NB4 (cell line): ENCODE results near the gene NAIF1.

Experiments used
- DNase-seq: peaks from one replicate; pipeline ENCODE4 v3.0.0; 2010; ENCODE audit warnings: low read depth
- H3K4me3 ChIP-seq: one replicate; pipeline ENCODE4 v1.5.1; 2011; ENCODE audit warnings: mild to moderate bottlenecking, low read depth, low read length, moderate library complexity
- CTCF ChIP-seq: IDR thresholded peaks from one replicate; pipeline ENCODE4 v1.5.1; 2012; ENCODE audit warnings: low read depth, low read length
- MAX ChIP-seq: IDR thresholded peaks from 2 replicates; pipeline ENCODE4 v1.6.1; 2011; ENCODE audit warnings: low read depth, low read length
- MYC ChIP-seq: IDR thresholded peaks from 2 replicates; pipeline ENCODE4 v1.6.1; 2011; ENCODE audit warnings: low read depth, low read length
- POLR2A ChIP-seq: IDR thresholded peaks from 2 replicates; pipeline ENCODE4 v1.6.1; 2011; ENCODE audit warnings: mild to moderate bottlenecking; ENCODE audit not compliant: insufficient read length; ENCODE audit errors: extremely low read depth

Gene NAIF1

GRCh38 chr9:128109050-128109709 lies 42.1 kb upstream of the NAIF1 start:
- no peak overlapping the region for H3K4me3 ChIP-seq
- no peak for DNase-seq
- TF ChIP-seq MYC (no peak), POLR2A (no peak), MAX (no peak), CTCF (no peak)

- no peak overlapping the region for H3K4me3 ChIP-seq
- no peak for TF ChIP-seq CTCF
- no peak for TF ChIP-seq MYC
- no peak for TF ChIP-seq MAX
- TF ChIP-seq POLR2A, result no peak
- no peak for DNase-seq
These were observed 41.3 kb upstream of the NAIF1 start for GRCh38 chr9:128108269-128109049.

GRCh38 chr9:128107468-128108268 lies 40.5 kb upstream of the NAIF1 start:
- no peak overlapping the region for H3K4me3 ChIP-seq
- no peak for DNase-seq

GRCh38 chr9:128106940-128107467 lies 39.9 kb upstream of the NAIF1 start:
- TF ChIP-seq CTCF, result no peak
- TF ChIP-seq MYC, result no peak
- no peak for TF ChIP-seq POLR2A
- TF ChIP-seq MAX, result no peak

More at GRCh38 chr9:128107468-128108268, 40.5 kb upstream of the NAIF1 start:
- TF ChIP-seq MYC, result no peak
- no peak for TF ChIP-seq MAX
- TF ChIP-seq CTCF, result no peak
- TF ChIP-seq POLR2A, result no peak

GRCh38 chr9:128106181-128106939 lies 39.2 kb upstream of the NAIF1 start:
- H3K4me3 ChIP-seq, result no peak overlapping the region
- TF ChIP-seq CTCF (no peak), MYC (no peak)
- DNase-seq, result no peak

More at GRCh38 chr9:128106940-128107467, 39.9 kb upstream of the NAIF1 start:
- H3K4me3 ChIP-seq, result no peak overlapping the region
- no peak for DNase-seq
